ENCODE data around the gene CCK. TPM values are rescaled to one million over a fixed set of nuclear protein-coding genes. Genes with fewer than 3 reads are reported as not detected.

The CCK gene
- total and polyA plus RNA-seq, 4 donors, result 0.25 TPM; not detected in 3

DNA sequence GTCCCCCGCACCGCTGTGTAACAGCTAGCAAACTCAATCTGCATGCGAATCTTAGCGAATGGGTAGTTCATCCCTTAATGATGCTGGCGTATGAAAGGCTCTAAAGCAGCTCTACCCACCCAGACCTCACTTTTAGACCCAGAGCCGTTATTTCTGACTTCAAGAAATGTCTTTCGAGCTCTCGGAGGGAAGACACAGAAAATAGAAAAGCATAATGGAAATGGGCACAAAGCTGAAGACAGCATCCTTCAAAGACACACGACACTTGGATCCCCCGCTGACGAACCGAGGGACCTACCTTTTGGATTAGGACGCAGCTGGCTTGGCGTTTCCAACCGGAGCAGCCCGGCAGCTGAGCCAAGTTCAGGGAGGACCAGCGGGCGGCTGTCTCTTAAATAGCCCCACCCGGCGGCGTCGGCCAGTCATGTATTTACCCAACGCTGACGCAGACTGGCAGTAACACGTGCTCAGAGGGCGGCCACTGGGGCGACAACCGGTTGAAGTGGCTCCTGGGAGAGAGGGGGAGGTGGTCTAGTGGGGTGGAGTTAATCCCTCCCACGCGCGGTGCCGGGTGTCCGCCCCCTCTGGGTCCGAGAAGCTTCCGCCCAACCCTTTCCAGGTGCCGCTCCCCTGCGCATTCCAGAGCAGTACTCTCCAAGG lies 1.5 kb downstream of the CCK start:
- TF ChIP-seq GABPA (IDR thresholded peaks at IDR 0.05 in 1 of 2, conservative IDR thresholded peaks at IDR 0.05 in 1 of 2), result no peak
- TF ChIP-seq FOXA1 (IDR thresholded peaks at IDR 0.05), result no peak
- no peak for TF ChIP-seq JUND (IDR thresholded peaks at IDR 0.05)
- TF ChIP-seq, protein P1, sequence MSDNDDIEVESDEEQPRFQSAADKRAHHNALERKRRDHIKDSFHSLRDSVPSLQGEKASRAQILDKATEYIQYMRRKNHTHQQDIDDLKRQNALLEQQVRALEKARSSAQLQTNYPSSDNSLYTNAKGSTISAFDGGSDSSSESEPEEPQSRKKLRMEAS (IDR thresholded peaks at IDR 0.05), result no peak
- H3K4me1 ChIP-seq (ENCODE audit: control insufficient read depth in 4 of 4, insufficient read depth in 4 of 4, low read length in 3 of 4), result peaks cover 4 to 12% (median 5%) of the 10 kb centered on the region in 4 donors
- peaks cover 0 to 8% (median 0%) of the 10 kb centered on the region in 4 donors for H3K9me3 ChIP-seq (ENCODE audit: control insufficient read depth in 4 of 4, low read length in 3 of 4)
- no peak for DNase-seq (ENCODE audit: low spot score)
- no peak overlapping the region for H3K9ac ChIP-seq (ENCODE audit: low read depth in 1 of 2, low read length in 2 of 2)
- WGBS, result 14% methylated on average over 37 of the region's 37 CpGs
- H3K27me3 ChIP-seq (ENCODE audit: control insufficient read depth in 4 of 4, insufficient read depth in 4 of 4, low read length in 3 of 4), result peaks cover 0 to 6% (median 4%) of the 10 kb centered on the region in 4 donors
- no peaks in the 10 kb centered on the region for H3K36me3 ChIP-seq (ENCODE audit: control insufficient read depth in 4 of 4, insufficient read depth in 3 of 4, low read depth in 1 of 4, low read length in 3 of 4)
- no peak overlapping the region for H3K27ac ChIP-seq (ENCODE audit: low read depth in 1 of 2, low read length in 2 of 2)
- no peak overlapping the region for H3K4me3 ChIP-seq (ENCODE audit: low read depth in 1 of 3, low read length in 3 of 3)

DNA sequence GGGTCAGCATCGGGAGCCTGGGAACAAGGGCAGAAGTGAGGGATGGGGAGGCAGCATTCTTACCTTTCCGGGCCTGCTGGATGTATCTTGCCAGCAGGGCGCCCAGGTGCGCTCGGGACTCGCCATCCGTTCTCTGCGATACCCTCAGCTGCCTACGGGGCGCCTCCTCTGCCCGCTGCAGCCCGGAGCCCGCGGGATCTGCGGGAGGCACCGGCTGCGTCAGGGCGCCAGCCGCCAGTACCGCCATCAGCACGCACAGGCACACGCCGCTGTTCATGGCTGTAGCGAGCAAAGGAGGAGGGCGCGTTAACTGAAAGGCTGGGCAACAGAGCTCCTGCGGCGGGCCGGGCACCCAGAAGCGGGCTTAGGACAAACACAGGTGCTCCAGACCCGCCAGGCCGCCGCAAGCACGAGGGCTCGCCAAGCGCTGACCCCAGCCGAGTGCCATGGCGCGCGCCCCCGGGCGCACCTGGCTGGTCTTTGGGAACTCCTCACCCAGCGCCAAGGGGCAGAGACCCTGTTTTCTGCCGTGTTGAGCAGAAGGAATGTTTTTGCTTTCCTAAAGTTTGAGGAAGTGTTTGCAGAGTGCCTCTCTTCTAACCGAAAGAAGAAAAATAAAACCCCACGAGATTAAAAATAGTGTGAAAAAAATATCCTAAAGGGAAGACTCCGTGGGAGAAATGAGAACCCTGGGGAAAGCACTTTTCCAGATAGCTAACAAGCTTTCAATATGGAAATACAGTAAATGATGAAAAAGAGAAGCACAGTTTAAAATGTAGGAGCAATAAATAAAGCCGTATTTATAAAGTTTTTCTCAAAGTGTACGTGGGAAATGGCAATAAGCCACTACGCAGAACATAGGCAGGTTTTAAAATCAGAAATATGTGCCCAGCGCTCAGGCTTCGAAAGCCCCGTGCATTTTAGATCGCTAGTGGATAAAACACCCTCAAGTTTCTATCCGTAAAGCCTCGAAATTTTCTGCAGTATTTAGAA lies 2.3 kb downstream of the CCK start:
- no peaks in the 10 kb centered on the region for H3K36me3 ChIP-seq (ENCODE audit: control insufficient read depth in 4 of 4, insufficient read depth in 3 of 4, low read depth in 1 of 4, low read length in 3 of 4)
- H3K9ac ChIP-seq (ENCODE audit: low read depth in 1 of 2, low read length in 2 of 2), result no peak overlapping the region
- peaks cover 0 to 6% (median 4%) of the 10 kb centered on the region in 4 donors for H3K27me3 ChIP-seq (ENCODE audit: control insufficient read depth in 4 of 4, insufficient read depth in 4 of 4, low read length in 3 of 4)
- H3K4me3 ChIP-seq (ENCODE audit: low read depth in 1 of 3, low read length in 3 of 3), result no peak overlapping the region
- no peak for DNase-seq (ENCODE audit: low spot score)
- H3K9me3 ChIP-seq (ENCODE audit: control insufficient read depth in 4 of 4, low read length in 3 of 4), result peaks cover 0 to 8% (median 0%) of the 10 kb centered on the region in 4 donors
- no peak overlapping the region for H3K27ac ChIP-seq (ENCODE audit: low read depth in 1 of 2, low read length in 2 of 2)
- 11% methylated on average over 56 of the region's 56 CpGs for WGBS
- peaks cover 4 to 12% (median 5%) of the 10 kb centered on the region in 4 donors for H3K4me1 ChIP-seq (ENCODE audit: control insufficient read depth in 4 of 4, insufficient read depth in 4 of 4, low read length in 3 of 4)
- TF ChIP-seq, protein P2, sequence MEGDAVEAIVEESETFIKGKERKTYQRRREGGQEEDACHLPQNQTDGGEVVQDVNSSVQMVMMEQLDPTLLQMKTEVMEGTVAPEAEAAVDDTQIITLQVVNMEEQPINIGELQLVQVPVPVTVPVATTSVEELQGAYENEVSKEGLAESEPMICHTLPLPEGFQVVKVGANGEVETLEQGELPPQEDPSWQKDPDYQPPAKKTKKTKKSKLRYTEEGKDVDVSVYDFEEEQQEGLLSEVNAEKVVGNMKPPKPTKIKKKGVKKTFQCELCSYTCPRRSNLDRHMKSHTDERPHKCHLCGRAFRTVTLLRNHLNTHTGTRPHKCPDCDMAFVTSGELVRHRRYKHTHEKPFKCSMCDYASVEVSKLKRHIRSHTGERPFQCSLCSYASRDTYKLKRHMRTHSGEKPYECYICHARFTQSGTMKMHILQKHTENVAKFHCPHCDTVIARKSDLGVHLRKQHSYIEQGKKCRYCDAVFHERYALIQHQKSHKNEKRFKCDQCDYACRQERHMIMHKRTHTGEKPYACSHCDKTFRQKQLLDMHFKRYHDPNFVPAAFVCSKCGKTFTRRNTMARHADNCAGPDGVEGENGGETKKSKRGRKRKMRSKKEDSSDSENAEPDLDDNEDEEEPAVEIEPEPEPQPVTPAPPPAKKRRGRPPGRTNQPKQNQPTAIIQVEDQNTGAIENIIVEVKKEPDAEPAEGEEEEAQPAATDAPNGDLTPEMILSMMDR (IDR thresholded peaks at IDR 0.05; ENCODE audit: low read depth, low read length, missing input control), result no peak
- TF ChIP-seq, protein P3, sequence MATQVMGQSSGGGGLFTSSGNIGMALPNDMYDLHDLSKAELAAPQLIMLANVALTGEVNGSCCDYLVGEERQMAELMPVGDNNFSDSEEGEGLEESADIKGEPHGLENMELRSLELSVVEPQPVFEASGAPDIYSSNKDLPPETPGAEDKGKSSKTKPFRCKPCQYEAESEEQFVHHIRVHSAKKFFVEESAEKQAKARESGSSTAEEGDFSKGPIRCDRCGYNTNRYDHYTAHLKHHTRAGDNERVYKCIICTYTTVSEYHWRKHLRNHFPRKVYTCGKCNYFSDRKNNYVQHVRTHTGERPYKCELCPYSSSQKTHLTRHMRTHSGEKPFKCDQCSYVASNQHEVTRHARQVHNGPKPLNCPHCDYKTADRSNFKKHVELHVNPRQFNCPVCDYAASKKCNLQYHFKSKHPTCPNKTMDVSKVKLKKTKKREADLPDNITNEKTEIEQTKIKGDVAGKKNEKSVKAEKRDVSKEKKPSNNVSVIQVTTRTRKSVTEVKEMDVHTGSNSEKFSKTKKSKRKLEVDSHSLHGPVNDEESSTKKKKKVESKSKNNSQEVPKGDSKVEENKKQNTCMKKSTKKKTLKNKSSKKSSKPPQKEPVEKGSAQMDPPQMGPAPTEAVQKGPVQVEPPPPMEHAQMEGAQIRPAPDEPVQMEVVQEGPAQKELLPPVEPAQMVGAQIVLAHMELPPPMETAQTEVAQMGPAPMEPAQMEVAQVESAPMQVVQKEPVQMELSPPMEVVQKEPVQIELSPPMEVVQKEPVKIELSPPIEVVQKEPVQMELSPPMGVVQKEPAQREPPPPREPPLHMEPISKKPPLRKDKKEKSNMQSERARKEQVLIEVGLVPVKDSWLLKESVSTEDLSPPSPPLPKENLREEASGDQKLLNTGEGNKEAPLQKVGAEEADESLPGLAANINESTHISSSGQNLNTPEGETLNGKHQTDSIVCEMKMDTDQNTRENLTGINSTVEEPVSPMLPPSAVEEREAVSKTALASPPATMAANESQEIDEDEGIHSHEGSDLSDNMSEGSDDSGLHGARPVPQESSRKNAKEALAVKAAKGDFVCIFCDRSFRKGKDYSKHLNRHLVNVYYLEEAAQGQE (IDR thresholded peaks at IDR 0.05), result no peak
- TF ChIP-seq FOXA1 (IDR thresholded peaks at IDR 0.05) (no peak), RXRA (IDR thresholded peaks at IDR 0.05) (no peak), EGR1 (IDR thresholded peaks at IDR 0.05; ENCODE audit: low read depth in 2 of 2) (no peak), YY1 (IDR thresholded peaks at IDR 0.05) (no peak), HNF4A (conservative IDR thresholded peaks at IDR 0.05) (no peak), NR2F2 (IDR thresholded peaks at IDR 0.05) (no peak), FOXA2 (IDR thresholded peaks at IDR 0.05) (no peak)
- TF ChIP-seq, protein P1 (IDR thresholded peaks at IDR 0.05), result no peak
- TF ChIP-seq, protein P4, sequence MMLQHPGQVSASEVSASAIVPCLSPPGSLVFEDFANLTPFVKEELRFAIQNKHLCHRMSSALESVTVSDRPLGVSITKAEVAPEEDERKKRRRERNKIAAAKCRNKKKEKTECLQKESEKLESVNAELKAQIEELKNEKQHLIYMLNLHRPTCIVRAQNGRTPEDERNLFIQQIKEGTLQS (IDR thresholded peaks at IDR 0.05), result no peak
